Sciatic nerve (tissue), 2 donors: ENCODE measurements around the gene MAZ. TPM values are rescaled to one million over a fixed set of nuclear protein-coding genes. Genes with fewer than 3 reads are reported as not detected.
"Not testable (repeated sequence)": the region's sequence is repeated elsewhere in the genome, so short reads cannot be mapped to it uniquely, and the experiment has no call there.

Experiments used
- ATAC-seq: fragments of 200-7000 bp; cut with Tn5 transposase; one replicate; pipeline ENCODE4 v1.9.1; 2020; ENCODE audit warnings: mild to moderate bottlenecking, moderate library complexity
- DNase-seq: peaks from one replicate; pipeline ENCODE4 v3.0.0-alpha.2; 2020; ENCODE audit warnings: low spot score
- intact Hi-C: fragments of 100-400 bp; cut with DNase I; formaldehyde crosslinking; loops from one replicate; pipeline ENCODE4 v1.14.2; 2022
- total RNA-seq: library from RNA; stranded (reverse); fragmentation: NEBNext Ultra II Directional; extraction: Animal tissue kit (Norgen Biotek cat#: 25700); gene quantifications from one replicate; pipeline ENCODE4 v1.2.1, GENCODE V29; 2021
- donor health status: DM: no; HTN: no; CAD: no.
- donor health status: DM: no; HTN: no; CAD: no.

Gene MAZ
- total RNA-seq = 123 TPM

GRCh38 chr16:29806099-29806579 lies at the start of gene MAZ:
Gene MAZ, plus strand, starts transcription at chr16:29806529. Its CDS starts 173 bp downstream, at chr16:29806702.
- intact Hi-C loops = no loop called here
- DNase-seq (no peak), ATAC-seq (no peak)

GRCh38 chr16:29756654-29757053 lies 49.7 kb upstream of the MAZ start:
- no peak for DNase-seq
- no peak for ATAC-seq
- intact Hi-C loops = no loop called here

- ATAC-seq, intact Hi-C loops, DNase-seq: not testable (repeated sequence)
Observed at GRCh38 chr16:29757086-29757485, 49.2 kb upstream of the MAZ start.

GRCh38 chr16:29757950-29758466 lies 48.3 kb upstream of the MAZ start:
- ATAC-seq = peak; percentile 74
- intact Hi-C loops = no loop called here
- no peak for DNase-seq

GRCh38 chr16:29760567-29761279 lies 45.6 kb upstream of the MAZ start:
- intact Hi-C loops = no loop called here
- no peak for DNase-seq

GRCh38 chr16:29761280-29761651 lies 45.1 kb upstream of the MAZ start:
- intact Hi-C loops, ATAC-seq, DNase-seq: not testable (repeated sequence)

More at GRCh38 chr16:29760567-29761279, 45.6 kb upstream of the MAZ start:
- ATAC-seq = no peak

GRCh38 chr16:29761882-29762281 lies 44.4 kb upstream of the MAZ start:
- ATAC-seq = no peak
- intact Hi-C loops = no loop called here
- DNase-seq = no peak

- no peak for DNase-seq
- intact Hi-C loops = loop anchor here (1.0 kb wide), 1 partner anchor 39 kb away; no protein-coding TSS in a partner anchor
- no peak for ATAC-seq
Observed at GRCh38 chr16:29763326-29763725, 43.0 kb upstream of the MAZ start.

GRCh38 chr16:29765167-29766032 lies 40.9 kb upstream of the MAZ start:
- no peak for ATAC-seq
- no peak for DNase-seq
- intact Hi-C loops = no loop called here

- ATAC-seq = no peak
- intact Hi-C loops = no loop called here
- no peak for DNase-seq
Observed at GRCh38 chr16:29766571-29766970, 39.8 kb upstream of the MAZ start.

- intact Hi-C loops = no loop called here
- DNase-seq (no peak), ATAC-seq (no peak)
Observed at GRCh38 chr16:29767062-29767461, 39.3 kb upstream of the MAZ start.

GRCh38 chr16:29769507-29769906 lies 36.8 kb upstream of the MAZ start:
- DNase-seq = no peak
- no peak for ATAC-seq
- intact Hi-C loops = no loop called here

GRCh38 chr16:29770250-29770929 lies 35.9 kb upstream of the MAZ start:
- ATAC-seq (no peak), DNase-seq (no peak)
- intact Hi-C loops = no loop called here

- intact Hi-C loops, DNase-seq, ATAC-seq: not testable (repeated sequence)
Observed at GRCh38 chr16:29772330-29772729, 34.0 kb upstream of the MAZ start.

GRCh38 chr16:29774730-29775129 lies 31.6 kb upstream of the MAZ start:
- DNase-seq (no peak), ATAC-seq (no peak)
- intact Hi-C loops = no loop called here

GRCh38 chr16:29775742-29776408 lies 30.5 kb upstream of the MAZ start:
- no peak for ATAC-seq
- DNase-seq = no peak
- intact Hi-C loops = no loop called here

GRCh38 chr16:29777576-29778350 lies 28.6 kb upstream of the MAZ start, which contains the start of gene ZG16:
Gene ZG16, plus strand, starts transcription at chr16:29778256. Its CDS starts 1,011 bp downstream, at chr16:29779267.
- DNase-seq (no peak), ATAC-seq (no peak)
- intact Hi-C loops = no loop called here

GRCh38 chr16:29779474-29779873 lies 26.9 kb upstream of the MAZ start:
- ATAC-seq (no peak), DNase-seq (no peak)
- intact Hi-C loops = no loop called here
